Measurements from ENCODE around the gene USP47.

DNA sequence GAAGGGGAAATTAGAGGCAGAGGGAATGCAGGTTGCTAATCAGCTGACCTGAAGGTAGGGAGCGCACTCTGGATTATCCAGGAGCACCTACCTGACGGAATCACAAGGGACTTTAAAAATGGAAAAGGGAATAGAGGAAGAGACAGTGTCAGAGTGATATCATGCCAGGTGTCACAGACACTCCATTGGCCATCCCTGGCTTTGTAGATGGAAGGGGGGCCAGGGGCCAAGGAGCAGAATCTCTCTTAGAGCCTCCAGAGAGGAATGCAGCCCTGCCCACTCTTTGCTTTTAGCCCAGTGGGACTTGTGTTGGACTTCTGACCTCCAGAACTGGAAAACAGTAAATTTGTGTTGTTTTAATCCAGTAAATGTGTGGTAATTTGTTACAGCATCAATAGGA lies 128.8 kb downstream of the USP47 start:
- TF ChIP-seq CTCF (IDR thresholded peaks at IDR 0.05; ENCODE audit: low read depth, low read length, poor library complexity, severe bottlenecking): no peak
- no peak for TF ChIP-seq EZH2phosphoT487 (IDR thresholded peaks at IDR 0.05; ENCODE audit: borderline replicate concordance, low read length)

Measured in DOHH2 (cell line).